HCT116 (cell line): ENCODE results near the gene MAEA. TPM values are rescaled to one million over a fixed set of nuclear protein-coding genes. Genes with fewer than 3 reads are reported as not detected.

Source experiments
- ATAC-seq: fragments of 200-7000 bp; cut with Tn5 transposase; 2 replicates; pipeline ENCODE4 v1.9.1; 2020; ENCODE audit warnings: mild to moderate bottlenecking, moderate library complexity
- BruUV-seq: library from RNA; stranded (reverse); fragments of 400-500 nt; replicated peaks from 2 replicates; lab custom pipeline; 2021; lab: Mats Ljungman, UMichigan
- CTCF ChIA-PET: fragments of 300-600 bp; sonication (Branson Sonifier 250); formaldehyde crosslinking; loops from one replicate; lab custom pipeline; 2021; ENCODE audit warnings: antibody characterized with exemption; lab: Charles Lee
- POLR2A ChIA-PET: fragments of 300-600, 350-600 bp; sonication (Branson Sonifier 250); formaldehyde crosslinking; loops from one replicate; lab custom pipeline; 2021; ENCODE audit warnings: antibody characterized with exemption; lab: Charles Lee
- RAD21 ChIA-PET, 2 experiments: fragments of 300-600 bp; sonication (Branson Sonifier 250); formaldehyde crosslinking; loops; one replicate each; lab custom pipeline; 2023; ENCODE audit warnings: low total read pairs in 2 of 2; ENCODE audit not compliant: uncharacterized antibody in 2 of 2, unreplicated experiment in 2 of 2, low non-redundant PET in 1 of 2; lab: Charles Lee
- DNase-seq: peaks from one replicate; pipeline ENCODE4 v3.0.0-alpha.2; 2010; ENCODE audit warnings: low read depth, low spot score
- H2AFZ ChIP-seq: fragments of 200-600 bp; shearing (Covaris generic), sonication (generic); 2 replicates; pipeline ENCODE4 v1.6.1; 2017; ENCODE audit warnings: low read depth, mixed run types, mixed read lengths, antibody characterized with exemption, low read length; ENCODE audit not compliant: poor library complexity, severe bottlenecking
- H3K27ac ChIP-seq: 2 replicates; pipeline ENCODE4 v1.5.1; 2012; ENCODE audit warnings: low read depth, low read length
- H3K27me3 ChIP-seq: fragments of 200-600 bp; sonication (generic); 2 replicates; pipeline ENCODE4 v1.6.1; 2016; ENCODE audit warnings: mixed run types, low read length, mixed read lengths; ENCODE audit not compliant: insufficient read depth
- H3K36me3 ChIP-seq, 2 experiments: fragments of 200-500 bp in 1 of 2; fragments of 200-600 bp in 1 of 2; sonication (Bioruptor generic) in 1 of 2; sonication (generic) in 1 of 2; 2 replicates each; pipeline versions ENCODE4 v1.5.1 to v1.6.1; 2014 to 2016; ENCODE audit warnings: low read length in 2 of 2, inconsistent platforms in 1 of 2, mixed read lengths in 1 of 2, mixed run types in 1 of 2; ENCODE audit not compliant: insufficient read depth in 2 of 2, control insufficient read depth in 1 of 2
- H3K4me1 ChIP-seq, 2 experiments: fragments of 200-600 bp in 1 of 2; sonication (generic) in 1 of 2; 2 replicates each; pipeline versions ENCODE4 v1.5.1 to v1.6.1; 2012 to 2017; ENCODE audit warnings: low read length in 2 of 2, inconsistent platforms in 1 of 2, mild to moderate bottlenecking in 1 of 2, mixed read lengths in 1 of 2, mixed run types in 1 of 2, moderate library complexity in 1 of 2; ENCODE audit not compliant: insufficient read depth in 2 of 2, control insufficient read depth in 1 of 2
- H3K4me2 ChIP-seq: fragments of 200-600 bp; sonication (generic); 2 replicates; pipeline ENCODE4 v1.6.1; 2017; ENCODE audit warnings: mixed run types, low read length, mixed read lengths
- H3K4me3 ChIP-seq, 2 experiments: fragments of 200-600 bp in 1 of 2; sonication (generic) in 1 of 2; replicated peaks in 1 of 2; 2 replicates each; pipeline ENCODE4 v1.5.1; 2011 to 2016; ENCODE audit warnings: low read length in 2 of 2, control low read depth in 1 of 2, low read depth in 1 of 2, mild to moderate bottlenecking in 1 of 2, mixed read lengths in 1 of 2, mixed run types in 1 of 2
- H3K79me2 ChIP-seq: fragments of 200-600 bp; sonication (generic); 2 replicates; pipeline ENCODE4 v1.6.1; 2017; ENCODE audit warnings: mild to moderate bottlenecking, mixed run types, low read length, moderate library complexity, mixed read lengths; ENCODE audit not compliant: insufficient read depth
- H3K9ac ChIP-seq: fragments of 200-600 bp; sonication (generic); 2 replicates; pipeline ENCODE4 v1.6.1; 2016; ENCODE audit warnings: low read length, mixed read lengths
- H3K9me2 ChIP-seq: fragments of 200-600 bp; sonication (generic), shearing (Covaris generic); 2 replicates; pipeline ENCODE4 v1.6.1; 2017; ENCODE audit warnings: mixed run types, mild to moderate bottlenecking, moderate library complexity; ENCODE audit not compliant: insufficient read depth
- H3K9me3 ChIP-seq, 2 experiments: fragments of 200-500 bp in 1 of 2; fragments of 200-600 bp in 1 of 2; sonication (Bioruptor generic) in 1 of 2; sonication (generic) in 1 of 2; 2 replicates each; pipeline ENCODE4 v1.6.1; 2014 to 2017; ENCODE audit warnings: low read length in 2 of 2, mixed read lengths in 2 of 2, inconsistent platforms in 1 of 2, low read depth in 1 of 2, mild to moderate bottlenecking in 1 of 2, mixed run types in 1 of 2, moderate library complexity in 1 of 2; ENCODE audit not compliant: control insufficient read depth in 1 of 2, insufficient read depth in 1 of 2
- H4K20me1 ChIP-seq: fragments of 200-600 bp; sonication (generic), shearing (Covaris generic); 2 replicates; pipeline ENCODE4 v1.6.1; 2017; ENCODE audit warnings: mixed run types, mild to moderate bottlenecking, moderate library complexity; ENCODE audit not compliant: insufficient read depth
- CTCF ChIP-seq, 3 experiments: fragments of 200-600 bp in 1 of 3; sonication (generic) in 1 of 3; IDR thresholded peaks in 2 of 3; conservative IDR thresholded peaks in 1 of 3; 2 replicates each; pipeline ENCODE4 v1.5.1; 2012 to 2017; ENCODE audit warnings: low read depth in 2 of 3, low read length in 2 of 3, antibody characterized with exemption in 1 of 3, borderline replicate concordance in 1 of 3, control low read depth in 1 of 3, mild to moderate bottlenecking in 1 of 3, mixed read lengths in 1 of 3, mixed run types in 1 of 3, moderate library complexity in 1 of 3; ENCODE audit not compliant: insufficient read depth in 1 of 3
- EZH2 ChIP-seq: fragments of 200-600 bp; sonication (generic); IDR thresholded peaks from 2 replicates; pipeline ENCODE4 v1.6.1; 2017; ENCODE audit warnings: antibody characterized with exemption, mixed run types
- JUND ChIP-seq: IDR thresholded peaks from 2 replicates; pipeline ENCODE4 v1.6.1; 2012
- POLR2A ChIP-seq: IDR thresholded peaks from 2 replicates; pipeline ENCODE4 v1.7.0; 2011; ENCODE audit warnings: borderline replicate concordance; ENCODE audit not compliant: insufficient read depth, insufficient read length; ENCODE audit errors: extremely low read depth
- POLR2AphosphoS5 ChIP-seq: IDR thresholded peaks from 2 replicates; pipeline ENCODE4 v1.6.1; 2011; ENCODE audit warnings: mild to moderate bottlenecking, low read depth, low read length, moderate library complexity
- RAD21 ChIP-seq: IDR thresholded peaks from 2 replicates; pipeline ENCODE4 v1.6.1; 2012; ENCODE audit warnings: low read depth, mild to moderate bottlenecking
- YY1 ChIP-seq: IDR thresholded peaks from 2 replicates; pipeline ENCODE4 v1.6.1; 2011; ENCODE audit warnings: low read length, low read depth, moderate library complexity, mild to moderate bottlenecking; ENCODE audit not compliant: insufficient replicate concordance; ENCODE audit errors: extremely low read depth
- ZFX ChIP-seq: fragments of 450-650 bp; IDR thresholded peaks from 2 replicates; pipeline ENCODE4 v1.6.1; 2017
- intact Hi-C: fragments of 100-400 bp; cut with micrococcal nuclease; formaldehyde crosslinking; loops from 2 replicates; pipeline ENCODE4 v1.10.0; 2022
- total RNA-seq: library from RNA; stranded (reverse); gene quantifications from one replicate; pipeline ENCODE4 v1.2.1, GENCODE V29; 2021; ENCODE audit not compliant: unreplicated experiment

The MAEA gene
- total RNA-seq, 1 experiment from 2014 or later, result 88.3 TPM

- no TSS peak for BruUV-seq
- TF ChIP-seq CTCF (IDR thresholded peaks at IDR 0.05 in 2 of 3, conservative IDR thresholded peaks at IDR 0.05 in 1 of 3; ENCODE audit: borderline replicate concordance in 1 of 3, insufficient read depth in 1 of 3, low read depth in 2 of 3, low read length in 2 of 3) (no peak), ZFX (no peak), JUND (no peak), POLR2AphosphoS5 (no peak), YY1 (no peak), EZH2 (no peak)
- H3K79me2 ChIP-seq, result no peaks in the 10 kb centered on the region
- H3K27me3 ChIP-seq, result no peaks in the 10 kb centered on the region
- RAD21 ChIA-PET, result no interaction called here
- no peaks in the 10 kb centered on the region for H3K4me1 ChIP-seq
- intact Hi-C loops, result no loop called here
- no peaks in the 10 kb centered on the region for H3K9me2 ChIP-seq
- H3K4me3 ChIP-seq, result no peak overlapping the region
- no peaks in the 10 kb centered on the region for H4K20me1 ChIP-seq
- ATAC-seq, result no peak
- H3K36me3 ChIP-seq, result no peaks in the 10 kb centered on the region; a peak in 1 of 4 replicates
- CTCF ChIA-PET, result no interaction called here
- DNase-seq, result no peak
- H3K4me2 ChIP-seq, result no peak overlapping the region
- H3K27ac ChIP-seq, result no peak overlapping the region
- POLR2A ChIA-PET, result no interaction called here
- H2AFZ ChIP-seq, result no peak overlapping the region
- H3K9ac ChIP-seq, result no peak overlapping the region
- no peaks in the 10 kb centered on the region for H3K9me3 ChIP-seq
These were observed 84.4 kb downstream of the MAEA start for GRCh38 chr4:1373892-1374705.

- CTCF ChIA-PET, result no interaction called here
- H3K36me3 ChIP-seq, result no peaks in the 10 kb centered on the region; a peak in 1 of 4 replicates
These were observed 85.0 kb downstream of the MAEA start for GRCh38 chr4:1374706-1375045.

More at GRCh38 chr4:1374706-1375045, 85.0 kb downstream of the MAEA start:
- Histone ChIP-seq H3K4me3 (no peak overlapping the region), H4K20me1 (no peaks in the 10 kb centered on the region), H3K27ac (no peak overlapping the region), H3K79me2 (no peaks in the 10 kb centered on the region), H3K9ac (no peak overlapping the region), H2AFZ (no peak overlapping the region), H3K4me1 (no peaks in the 10 kb centered on the region), H3K9me3 (no peaks in the 10 kb centered on the region), H3K9me2 (no peaks in the 10 kb centered on the region), H3K4me2 (no peak overlapping the region), H3K27me3 (no peaks in the 10 kb centered on the region)
- BruUV-seq, result no TSS peak
- intact Hi-C loops, result no loop called here
- ChIA-PET POLR2A (no interaction called here), RAD21 (no interaction called here)
- DNase-seq (no peak), ATAC-seq (no peak)
- TF ChIP-seq RAD21 (no peak), POLR2A (no peak), CTCF (IDR thresholded peaks at IDR 0.05 in 2 of 3, conservative IDR thresholded peaks at IDR 0.05 in 1 of 3; ENCODE audit: borderline replicate concordance in 1 of 3, insufficient read depth in 1 of 3, low read depth in 2 of 3, low read length in 2 of 3) (no peak)
